Smooth muscle cell (in vitro differentiated cells): ENCODE data around the gene POTEJ. TPM values are rescaled to one million over a fixed set of nuclear protein-coding genes. Genes with fewer than 3 reads are reported as not detected.
"Not testable (repeated sequence)": the region's sequence is repeated elsewhere in the genome, so short reads cannot be mapped to it uniquely, and the experiment has no call there.

Source experiments
- DNase-seq: peaks from one replicate; lab custom pipeline; 2025; ENCODE audit not compliant: unreplicated experiment; lab: John Stamatoyannopoulos, UW
- H2AFZ ChIP-seq: fragments of 200-600 bp; sonication (generic); 2 replicates; pipeline ENCODE4 v1.6.0; 2016; ENCODE audit warnings: antibody characterized with exemption, low read depth, mild to moderate bottlenecking
- H3F3A ChIP-seq: fragments of 200-600 bp; sonication (generic); 2 replicates; pipeline ENCODE4 v1.6.0; 2017; ENCODE audit warnings: antibody characterized with exemption, low read depth
- H3K27ac ChIP-seq: fragments of 200-600 bp; sonication (generic); 2 replicates; pipeline ENCODE4 v1.5.1; 2016; ENCODE audit warnings: low read depth, mild to moderate bottlenecking
- H3K27me3 ChIP-seq: fragments of 200-600 bp; sonication (generic); 2 replicates; pipeline ENCODE4 v1.6.1; 2016; ENCODE audit warnings: low read depth, mild to moderate bottlenecking
- H3K36me3 ChIP-seq: fragments of 200-600 bp; sonication (generic); 2 replicates; pipeline ENCODE4 v1.5.1; 2016; ENCODE audit warnings: low read depth
- H3K4me1 ChIP-seq: fragments of 200-600 bp; sonication (generic); 2 replicates; pipeline ENCODE4 v1.5.1; 2016; ENCODE audit warnings: low read depth
- H3K4me2 ChIP-seq: fragments of 200-600 bp; sonication (generic); 2 replicates; pipeline ENCODE4 v1.6.0; 2016; ENCODE audit warnings: mild to moderate bottlenecking
- H3K4me3 ChIP-seq: fragments of 200-600 bp; sonication (generic); 2 replicates; pipeline ENCODE4 v1.5.1; 2016; ENCODE audit warnings: mild to moderate bottlenecking
- H3K79me2 ChIP-seq: fragments of 200-600 bp; sonication (generic); 2 replicates; pipeline ENCODE4 v1.6.0; 2016; ENCODE audit warnings: low read depth, mild to moderate bottlenecking
- H3K9ac ChIP-seq: fragments of 200-600 bp; sonication (generic); 2 replicates; pipeline ENCODE4 v1.6.0; 2016; ENCODE audit warnings: low read depth
- H3K9me3 ChIP-seq: fragments of 200-600 bp; sonication (generic); replicated peaks from 2 replicates; pipeline ENCODE4 v1.5.1; 2016; ENCODE audit warnings: low read depth
- H4K20me1 ChIP-seq: fragments of 200-600 bp; sonication (generic); 2 replicates; pipeline ENCODE4 v1.6.0; 2016; ENCODE audit warnings: low read depth
- WGBS: methylation state at CpG from one replicate; pipeline ENCODE4 v1.1.7; 2016; ENCODE audit warnings: low lambda C conversion rate; 5-methylcytosine and 5-hydroxymethylcytosine counted together
- polyA plus RNA-seq: library from polyadenylated mRNA; unstranded; fragments of >200 nt; fragmentation: Nextera tagmentation; extraction: Ambion mirVana; gene quantifications from 2 replicates; pipeline ENCODE4 v1.2.1, GENCODE V29; 2016
- total RNA-seq: library from RNA; depleted of rRNA; stranded (reverse); fragments of >200 nt; gene quantifications from 2 replicates; pipeline ENCODE4 v1.2.3, GENCODE V29; 2014

The POTEJ gene
- total and polyA plus RNA-seq, 2 experiments from 2014 or later, result not detected

- not testable (repeated sequence) for H3K79me2 ChIP-seq, H3K4me2 ChIP-seq, H3K4me1 ChIP-seq, H3K9ac ChIP-seq, H4K20me1 ChIP-seq, H3K36me3 ChIP-seq, H3K27me3 ChIP-seq, DNase-seq, H2AFZ ChIP-seq, H3K4me3 ChIP-seq, H3K27ac ChIP-seq, H3K9me3 ChIP-seq, H3F3A ChIP-seq
- WGBS, result no CpG with 5 or more reads among the region's 22 CpGs
Measured at GRCh38 chr2:130597994-130598393, 13.2 kb upstream of the POTEJ start.

- not testable (repeated sequence) for H3K27ac ChIP-seq, H3K9ac ChIP-seq, H3K36me3 ChIP-seq, H3K9me3 ChIP-seq, H2AFZ ChIP-seq, DNase-seq, H3F3A ChIP-seq, H3K4me2 ChIP-seq, H3K27me3 ChIP-seq, H3K79me2 ChIP-seq, H3K4me3 ChIP-seq, H3K4me1 ChIP-seq, H4K20me1 ChIP-seq
- WGBS, result 58% methylated on average over 15 of the region's 15 CpGs
Measured at GRCh38 chr2:130598463-130598862, 12.8 kb upstream of the POTEJ start.

GRCh38 chr2:130599393-130599792 lies 11.8 kb upstream of the POTEJ start, which contains the start of gene CFC1:
Gene CFC1, minus strand, starts transcription at chr2:130599575. Its CDS starts 288 bp downstream, at chr2:130599287.
- not testable (repeated sequence) for H3K4me2 ChIP-seq

GRCh38 chr2:130599926-130600325 lies 11.3 kb upstream of the POTEJ start:
- H3K9ac ChIP-seq, H2AFZ ChIP-seq, H3K36me3 ChIP-seq, DNase-seq, H3K4me1 ChIP-seq, H3K27me3 ChIP-seq, H4K20me1 ChIP-seq, H3K79me2 ChIP-seq, H3K9me3 ChIP-seq, H3F3A ChIP-seq, H3K4me3 ChIP-seq, H3K27ac ChIP-seq, H3K4me2 ChIP-seq: not testable (repeated sequence)
- WGBS, result 92% methylated on average over 9 of the region's 9 CpGs

More at GRCh38 chr2:130599393-130599792, 11.8 kb upstream of the POTEJ start, which contains the start of gene CFC1:
- not testable (repeated sequence) for H3F3A ChIP-seq, H3K4me1 ChIP-seq, H3K27me3 ChIP-seq, H4K20me1 ChIP-seq, H3K36me3 ChIP-seq, DNase-seq, H3K9me3 ChIP-seq, H3K4me3 ChIP-seq, H3K27ac ChIP-seq, H3K79me2 ChIP-seq, H3K9ac ChIP-seq, H2AFZ ChIP-seq
- WGBS, result no CpG with 5 or more reads among the region's 6 CpGs

GRCh38 chr2:130601648-130602302 lies 9.5 kb upstream of the POTEJ start:
- not testable (repeated sequence) for H3K27me3 ChIP-seq, H3K4me1 ChIP-seq, H3K79me2 ChIP-seq, H3K9ac ChIP-seq, H3K36me3 ChIP-seq, H3K4me2 ChIP-seq, H3K9me3 ChIP-seq, H3K4me3 ChIP-seq, H4K20me1 ChIP-seq, DNase-seq, H3K27ac ChIP-seq, H2AFZ ChIP-seq, H3F3A ChIP-seq
- 26% methylated on average over 6 of the region's 15 CpGs for WGBS

- not testable (repeated sequence) for H3K79me2 ChIP-seq, H3K36me3 ChIP-seq, H3K27ac ChIP-seq, DNase-seq, H3K9ac ChIP-seq, H3K4me2 ChIP-seq, H4K20me1 ChIP-seq, H2AFZ ChIP-seq, H3K27me3 ChIP-seq, H3K9me3 ChIP-seq, H3K4me1 ChIP-seq, H3F3A ChIP-seq, H3K4me3 ChIP-seq
- 90% methylated on average over 4 of the region's 17 CpGs for WGBS
Measured at GRCh38 chr2:130608276-130609001, 2.8 kb upstream of the POTEJ start.

GRCh38 chr2:130609002-130609920 lies 2.0 kb upstream of the POTEJ start:
- not testable (repeated sequence) for H2AFZ ChIP-seq, H3K27me3 ChIP-seq, H3K27ac ChIP-seq, H3K36me3 ChIP-seq, H3F3A ChIP-seq, H3K4me2 ChIP-seq, H3K79me2 ChIP-seq, H3K4me1 ChIP-seq, H4K20me1 ChIP-seq, H3K9ac ChIP-seq, H3K4me3 ChIP-seq, H3K9me3 ChIP-seq, DNase-seq
- WGBS, result 86% methylated on average over 8 of the region's 28 CpGs

- H3K27ac ChIP-seq, H3K9ac ChIP-seq, H3K9me3 ChIP-seq, H3K4me2 ChIP-seq, DNase-seq, H3K4me1 ChIP-seq, H3K79me2 ChIP-seq, H4K20me1 ChIP-seq, H2AFZ ChIP-seq, H3K4me3 ChIP-seq, H3K36me3 ChIP-seq, H3K27me3 ChIP-seq, H3F3A ChIP-seq: not testable (repeated sequence)
- WGBS, result 93% methylated on average over 13 of the region's 15 CpGs
Measured at GRCh38 chr2:130610486-130610885, 754 bp upstream of the POTEJ start.
